Activated CD8-positive, alpha-beta memory T cell treated with anti-CD3 and anti-CD28 coated beads for 4 hours (primary cell): Measurements from ENCODE around the gene CNTNAP3B.
"Not testable (repeated sequence)": the region's sequence is repeated elsewhere in the genome, so short reads cannot be mapped to it uniquely, and the experiment has no call there.

Experiments used
- DNase-seq, 2 donors: peaks; one replicate each; pipeline ENCODE4 v3.0.0-alpha.2; 2020; ENCODE audit warnings: low read depth in 2 of 2

CNTNAP3B gene

DNA sequence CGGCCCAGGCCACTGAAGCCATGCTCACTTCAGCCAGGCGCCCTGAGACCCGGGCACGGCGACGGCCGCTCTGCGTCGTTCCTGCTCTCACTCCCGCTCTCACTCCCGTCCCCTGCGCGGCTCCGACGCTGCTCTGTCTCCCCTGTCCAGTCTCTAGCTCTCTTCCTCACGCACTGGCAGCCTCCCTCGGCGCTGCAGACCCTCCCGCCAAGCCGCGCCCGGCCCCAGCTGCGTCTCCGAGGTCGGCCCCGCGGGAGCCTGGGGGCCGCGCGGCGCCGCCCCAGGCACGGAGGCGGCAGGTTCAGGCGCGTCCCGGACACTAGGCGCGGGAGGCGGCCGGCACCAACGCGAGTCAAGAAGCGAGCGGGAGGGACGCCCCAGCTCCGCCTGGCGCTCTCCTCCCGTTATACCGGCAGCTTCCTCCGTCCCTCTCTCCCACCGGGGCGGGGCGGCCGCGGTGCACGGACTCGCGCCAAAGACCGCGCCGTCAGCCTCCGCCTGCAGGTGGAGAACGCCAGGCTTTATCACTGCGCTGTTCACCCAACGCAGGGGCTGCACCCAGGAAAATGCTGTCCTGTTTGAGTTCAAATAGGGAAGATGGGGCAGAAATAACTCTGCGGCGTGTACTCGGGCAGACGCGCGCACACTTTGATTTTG, at the start of gene CNTNAP3B:
TSS of gene CNTNAP3B (minus strand) at position 354 of the 657 bp plus-strand sequence. CDS start at position 22, 332 bp downstream.
- DNase-seq = not testable (repeated sequence)

DNA sequence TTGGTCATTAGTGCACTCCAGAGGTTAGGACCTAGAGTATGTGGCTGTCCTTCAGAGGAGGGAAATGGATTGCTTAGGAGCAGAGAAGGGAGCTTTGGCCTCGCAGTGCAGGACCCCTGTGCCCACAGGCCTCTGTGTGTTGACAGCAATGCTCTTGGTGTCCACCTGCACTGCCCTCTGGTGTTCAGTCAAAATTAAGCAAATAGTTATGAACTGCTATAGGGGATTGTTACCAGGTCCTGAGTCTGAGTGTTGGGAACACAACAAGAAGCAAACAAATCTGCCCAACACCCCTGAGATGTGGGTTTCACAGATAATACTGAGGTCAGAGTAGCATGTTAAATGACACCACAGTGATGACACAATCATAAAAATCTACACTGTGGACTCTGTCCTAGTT, 31.1 kb upstream of the CNTNAP3B start:
- DNase-seq = not testable (repeated sequence)

DNA sequence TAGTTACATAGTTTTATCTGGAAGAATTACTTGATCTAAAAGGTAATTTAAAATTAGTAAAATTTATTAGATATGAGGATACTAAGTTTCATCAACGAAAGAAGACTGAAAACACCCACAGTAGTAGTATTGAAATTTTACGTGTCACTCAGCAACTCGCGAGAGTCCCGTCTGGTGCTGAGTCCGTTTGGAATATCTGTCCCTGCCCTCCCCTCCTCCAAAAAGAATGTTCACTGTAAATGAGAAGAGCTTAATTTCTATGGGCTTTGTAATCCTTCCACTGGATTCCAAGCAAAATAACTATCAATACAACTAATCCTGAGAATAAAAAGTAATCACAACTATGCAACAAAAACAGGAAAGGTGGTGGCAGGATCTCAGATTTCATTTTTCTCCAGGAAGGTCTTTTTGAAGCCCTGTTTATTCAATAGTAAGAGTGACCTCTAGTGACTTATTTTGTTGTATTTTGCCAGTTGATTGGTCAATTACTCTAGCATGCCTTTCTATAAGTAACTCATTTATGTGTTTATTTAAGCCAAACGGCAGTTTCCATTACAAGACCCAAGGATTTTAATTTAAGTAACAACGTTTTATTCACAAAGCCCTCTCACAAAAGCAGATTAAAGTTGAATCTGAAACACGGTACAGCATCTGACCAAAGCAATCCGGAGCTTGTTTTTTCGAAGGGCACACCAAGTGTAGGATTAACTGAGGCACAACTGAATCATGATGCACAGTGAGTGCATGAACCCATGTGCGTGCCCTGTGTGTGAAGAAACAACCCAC, 2.0 kb downstream of the CNTNAP3B start:
- DNase-seq = not testable (repeated sequence)

DNA sequence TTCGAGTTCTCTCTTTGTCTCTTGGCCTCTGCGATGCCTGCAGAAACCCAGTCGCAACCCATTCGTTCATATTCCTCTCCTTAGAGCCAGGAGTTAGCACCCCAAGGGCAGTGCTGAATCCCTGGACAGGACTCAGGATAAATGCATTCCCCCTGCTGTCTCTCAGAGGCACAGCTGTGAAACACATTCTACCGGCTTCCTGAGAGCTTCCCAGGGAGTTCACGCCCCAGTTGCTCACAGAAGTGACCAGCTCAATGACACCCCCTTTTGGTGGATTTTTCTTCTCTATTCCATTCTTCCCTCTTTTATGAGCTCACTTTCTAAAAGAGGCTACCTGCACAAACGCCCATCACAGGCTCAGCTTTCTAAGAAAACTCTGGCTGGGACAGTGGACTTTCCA, 8.2 kb downstream of the CNTNAP3B start:
- not testable (repeated sequence) for DNase-seq

DNA sequence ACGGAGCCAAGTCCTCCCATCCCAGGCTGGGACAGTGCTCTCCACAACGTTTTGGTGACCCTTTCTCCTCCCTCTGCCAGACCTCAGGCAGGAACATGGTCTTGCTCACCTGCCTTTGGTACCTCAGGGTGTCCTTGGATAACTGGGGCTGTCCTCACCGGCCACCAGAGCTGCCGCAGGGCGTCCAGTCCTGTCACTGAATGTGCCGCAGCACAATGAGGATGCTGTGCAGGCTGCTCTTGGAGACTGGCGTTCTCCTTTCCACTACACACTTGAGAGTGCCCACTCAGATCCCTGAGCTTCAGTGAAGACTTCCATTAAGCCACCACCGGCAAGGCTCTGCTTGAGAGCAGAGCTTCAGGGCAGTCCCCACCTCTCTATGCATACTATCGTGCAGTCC, 33.3 kb downstream of the CNTNAP3B start:
- not testable (repeated sequence) for DNase-seq

DNA sequence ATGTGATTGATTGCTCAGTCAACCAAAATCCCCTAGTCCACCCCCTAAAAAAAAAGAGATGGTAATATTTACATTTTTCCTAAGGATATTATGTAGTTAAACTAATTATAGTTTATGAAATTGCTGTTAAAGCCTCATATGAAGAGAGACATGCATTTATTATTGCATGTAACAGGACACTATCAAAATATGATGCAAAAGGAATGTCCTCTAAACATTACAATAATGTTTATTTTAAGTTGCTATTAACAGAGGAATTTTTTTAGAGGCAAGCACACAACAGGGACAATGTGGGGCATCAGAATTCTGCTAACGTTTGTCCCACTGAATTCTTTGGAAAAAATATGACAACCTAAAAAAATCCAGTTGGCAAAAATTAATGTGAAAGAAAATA, 44.7 kb downstream of the CNTNAP3B start:
- not testable (repeated sequence) for DNase-seq

DNA sequence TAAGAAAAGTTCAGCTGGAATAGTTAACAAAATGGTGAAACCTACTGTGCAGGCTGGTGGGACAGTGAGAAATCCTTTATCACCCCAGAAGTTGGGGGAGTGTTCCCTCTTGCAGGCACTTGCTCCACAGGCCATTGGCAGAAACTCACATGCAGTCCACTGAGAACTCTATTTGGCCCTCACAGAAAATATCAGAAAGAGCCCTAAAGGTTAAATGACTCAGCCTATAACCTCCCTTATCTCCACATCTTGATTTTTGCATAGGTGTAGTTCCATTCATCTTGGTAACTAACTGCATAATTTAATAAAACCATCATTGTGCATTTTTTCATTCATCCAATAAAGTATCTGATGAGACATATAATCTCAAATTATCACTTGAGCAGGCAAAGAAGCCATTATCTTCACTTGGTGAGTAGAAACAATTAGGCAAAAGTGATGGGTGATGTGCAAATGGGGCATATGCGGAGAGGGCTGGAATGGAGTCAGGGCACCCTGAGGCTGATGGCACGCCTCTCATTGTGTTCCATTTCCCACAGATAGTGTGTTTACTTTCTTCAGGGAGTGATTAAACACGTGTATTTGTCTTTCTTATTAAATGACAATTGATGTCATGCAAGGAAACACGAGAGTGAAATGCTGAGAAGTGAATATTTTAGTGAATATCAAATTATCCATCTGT, 45.2 kb downstream of the CNTNAP3B start:
- DNase-seq = not testable (repeated sequence)

DNA sequence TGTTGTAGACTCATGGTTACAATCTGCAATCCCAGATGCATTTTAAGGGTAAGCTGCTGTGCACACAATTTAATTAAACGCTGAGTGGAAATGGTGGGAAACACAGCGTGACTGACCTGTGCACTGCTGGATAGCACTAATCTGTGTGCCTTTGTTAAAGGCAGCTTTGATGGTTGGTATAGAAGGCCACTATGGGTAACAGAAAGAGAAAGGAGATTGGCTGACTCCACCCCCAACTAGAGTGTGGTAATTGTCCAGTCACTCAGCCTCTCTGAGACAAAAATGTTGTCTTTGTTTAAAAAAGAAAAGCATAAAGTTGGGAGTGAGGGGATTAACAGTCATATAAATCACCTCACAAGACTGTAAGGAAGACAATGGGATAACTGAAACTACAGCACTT, 48.9 kb downstream of the CNTNAP3B start:
- not testable (repeated sequence) for DNase-seq

DNA sequence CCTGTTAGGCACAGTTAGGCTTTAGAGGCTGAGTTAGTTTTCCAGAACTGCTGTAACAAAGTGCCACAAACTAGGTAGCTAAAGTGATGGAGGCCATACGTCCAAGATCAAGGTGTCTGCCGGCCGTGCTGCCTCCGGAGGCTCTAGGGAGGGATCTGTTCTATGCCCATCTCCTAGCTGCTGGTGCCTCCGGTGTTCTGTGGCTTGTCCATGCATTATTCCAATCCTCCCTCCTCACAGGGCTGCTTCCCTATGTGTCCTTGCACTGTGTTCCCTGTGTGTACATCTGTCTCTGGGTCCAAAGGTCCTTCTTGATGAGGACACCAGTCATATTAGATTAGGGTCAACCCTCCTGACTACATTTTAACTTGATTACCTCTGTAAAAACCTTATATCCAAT, 54.4 kb downstream of the CNTNAP3B start:
- DNase-seq = not testable (repeated sequence)

DNA sequence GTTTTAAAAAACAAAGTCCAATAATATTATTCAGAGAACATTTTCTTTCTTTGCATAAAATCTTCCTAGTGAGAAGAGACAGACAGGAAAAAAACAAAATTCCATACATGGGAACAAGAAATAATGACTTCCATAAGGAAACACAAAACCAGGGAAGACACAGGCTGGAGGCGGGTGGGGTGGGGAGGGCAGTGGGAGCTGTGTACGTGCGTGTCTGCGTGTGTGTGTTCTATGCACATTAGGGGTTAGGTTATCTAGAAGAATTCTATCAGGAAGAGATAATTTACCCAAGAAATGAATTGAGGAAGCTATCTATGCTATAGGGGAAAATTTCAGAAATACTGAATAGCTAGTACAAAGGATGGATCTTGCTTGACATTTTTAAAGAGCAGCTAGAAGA, 58.2 kb downstream of the CNTNAP3B start:
- DNase-seq = not testable (repeated sequence)

DNA sequence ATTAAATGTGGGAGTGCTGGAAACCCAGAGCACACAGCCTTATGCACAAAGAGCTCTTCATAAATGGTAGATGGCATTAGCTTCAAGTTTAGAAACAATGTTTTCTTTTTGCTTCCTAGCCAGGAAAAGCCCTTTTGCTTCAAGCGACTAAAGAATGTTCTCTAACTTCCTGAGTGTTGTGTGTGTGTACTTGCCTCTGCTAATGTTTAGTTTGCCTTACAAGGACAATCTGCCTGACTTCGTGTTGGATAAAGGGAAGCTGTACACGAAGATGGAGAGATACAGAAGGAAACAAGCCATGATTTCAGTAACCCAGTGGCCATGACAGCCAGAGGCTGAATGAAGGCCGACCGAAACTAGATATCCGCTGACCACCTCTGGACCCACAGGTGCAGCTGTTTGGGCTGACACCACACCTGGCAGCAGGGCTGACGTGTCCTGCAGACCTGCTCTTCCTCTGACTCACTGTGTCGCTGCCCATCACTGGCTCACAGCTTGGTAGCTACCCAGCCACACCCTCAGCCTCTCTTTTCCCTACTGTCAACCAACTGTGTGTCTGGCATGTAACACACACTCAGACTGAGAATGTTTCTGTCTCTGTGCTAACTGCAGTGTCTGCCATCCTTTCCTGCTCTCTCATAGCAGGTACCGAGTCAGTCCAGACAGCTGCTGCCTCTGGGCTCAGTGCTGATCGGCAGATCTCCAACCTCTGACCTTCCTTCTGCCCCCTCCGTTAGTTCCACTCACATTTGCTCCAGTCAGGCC, 59.0 kb downstream of the CNTNAP3B start:
- DNase-seq = not testable (repeated sequence)

DNA sequence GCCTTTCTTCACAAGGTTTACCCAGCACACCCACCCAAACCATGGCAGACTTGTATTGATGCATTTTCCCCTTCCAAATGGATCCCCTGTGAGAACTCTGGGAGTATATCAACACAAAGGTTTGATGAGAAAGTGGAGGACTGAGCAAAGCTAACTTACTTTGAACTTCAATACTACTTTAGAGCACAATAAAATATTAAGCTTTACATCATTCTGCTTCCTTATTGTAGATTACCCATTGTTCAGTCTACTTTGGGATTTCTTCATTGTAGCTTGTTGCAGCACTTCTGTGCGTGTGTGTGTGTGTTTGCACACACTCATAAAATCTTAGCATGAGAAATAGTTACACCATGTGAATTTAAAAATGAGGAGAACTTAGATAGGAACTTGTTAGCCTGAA, 75.4 kb downstream of the CNTNAP3B start:
- DNase-seq = not testable (repeated sequence)

DNA sequence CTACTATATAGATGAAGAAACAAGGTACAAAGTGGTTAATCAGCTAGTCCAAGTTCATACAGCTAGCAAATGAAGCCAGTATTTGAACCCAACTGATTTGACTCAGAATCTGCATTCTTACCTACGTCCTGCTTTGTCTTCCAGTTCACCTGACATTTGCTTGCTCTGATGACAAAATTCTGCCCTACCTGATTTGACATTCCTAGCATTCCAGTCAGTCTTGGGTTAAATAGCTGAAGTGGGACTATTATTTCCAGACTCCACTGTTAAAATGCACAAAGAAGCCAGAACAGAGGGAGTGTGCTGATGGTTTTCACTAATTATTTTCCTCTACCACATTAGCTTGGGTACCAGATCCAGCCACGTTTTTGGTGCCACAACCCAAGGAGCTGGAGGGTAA, 78.5 kb downstream of the CNTNAP3B start:
- not testable (repeated sequence) for DNase-seq

DNA sequence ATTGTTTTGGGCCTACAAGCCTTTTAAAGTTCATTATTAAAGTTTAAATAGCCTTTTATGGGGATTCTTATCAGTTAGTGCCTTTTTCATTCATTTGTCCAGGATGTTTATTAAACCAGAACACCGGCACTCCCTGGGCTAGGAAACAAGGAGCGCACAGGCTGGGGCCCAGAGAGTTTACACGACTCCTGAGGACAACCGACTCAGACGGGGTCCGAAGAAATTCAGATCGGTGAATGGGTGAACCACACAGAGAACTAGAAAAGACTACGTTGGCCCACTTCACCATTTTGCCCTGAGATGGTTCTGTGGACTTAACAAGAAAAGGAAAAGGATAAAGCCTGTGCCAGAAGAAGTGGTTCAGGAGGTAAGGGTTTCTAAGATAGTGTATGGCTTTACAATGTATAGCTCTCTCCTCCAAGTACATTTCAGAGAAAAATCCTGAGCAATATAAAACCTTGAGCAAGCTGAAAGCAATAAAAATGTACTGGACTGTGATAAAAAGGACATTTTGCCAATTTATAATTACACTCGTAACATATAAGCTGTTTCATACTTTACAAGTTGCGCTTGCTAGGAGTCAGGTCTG, 84.7 kb downstream of the CNTNAP3B start:
- not testable (repeated sequence) for DNase-seq

DNA sequence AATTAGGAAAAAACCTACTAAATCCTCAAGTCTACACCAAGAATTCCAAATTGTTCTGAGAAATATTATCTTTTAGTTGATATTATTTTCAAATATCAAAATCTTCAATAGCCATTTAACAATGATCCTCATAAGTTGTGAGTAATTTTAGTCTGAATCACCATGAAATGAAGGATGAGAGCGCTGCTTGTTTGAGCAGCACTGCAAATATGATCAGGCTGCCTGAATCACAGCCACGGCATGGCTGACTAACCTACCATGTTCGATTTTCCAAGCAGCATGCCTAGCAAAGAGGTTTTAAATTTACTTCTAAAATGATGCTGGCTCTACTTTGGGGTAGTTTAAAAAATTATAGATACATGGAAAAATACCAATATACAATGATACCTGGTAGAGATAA, 95.7 kb downstream of the CNTNAP3B start:
- not testable (repeated sequence) for DNase-seq

DNA sequence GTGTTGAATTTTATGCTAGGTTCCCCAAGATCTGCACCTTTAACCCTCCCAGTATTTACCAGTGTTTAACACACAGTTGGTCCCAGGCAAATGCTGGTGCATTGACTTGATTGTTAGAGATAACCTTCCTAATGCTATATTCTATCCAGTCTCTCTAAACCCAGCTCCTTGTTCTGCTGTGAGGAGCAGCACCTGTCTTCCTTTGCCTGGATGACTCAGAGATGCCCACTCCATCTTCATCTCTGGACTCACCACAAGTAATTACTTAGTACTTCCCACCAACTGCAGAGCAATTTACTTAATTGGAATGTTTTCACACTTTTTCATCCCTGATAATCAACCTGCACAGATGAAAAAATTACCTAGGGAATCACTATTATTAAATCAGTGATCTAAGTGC, 108.6 kb downstream of the CNTNAP3B start:
- not testable (repeated sequence) for DNase-seq

DNA sequence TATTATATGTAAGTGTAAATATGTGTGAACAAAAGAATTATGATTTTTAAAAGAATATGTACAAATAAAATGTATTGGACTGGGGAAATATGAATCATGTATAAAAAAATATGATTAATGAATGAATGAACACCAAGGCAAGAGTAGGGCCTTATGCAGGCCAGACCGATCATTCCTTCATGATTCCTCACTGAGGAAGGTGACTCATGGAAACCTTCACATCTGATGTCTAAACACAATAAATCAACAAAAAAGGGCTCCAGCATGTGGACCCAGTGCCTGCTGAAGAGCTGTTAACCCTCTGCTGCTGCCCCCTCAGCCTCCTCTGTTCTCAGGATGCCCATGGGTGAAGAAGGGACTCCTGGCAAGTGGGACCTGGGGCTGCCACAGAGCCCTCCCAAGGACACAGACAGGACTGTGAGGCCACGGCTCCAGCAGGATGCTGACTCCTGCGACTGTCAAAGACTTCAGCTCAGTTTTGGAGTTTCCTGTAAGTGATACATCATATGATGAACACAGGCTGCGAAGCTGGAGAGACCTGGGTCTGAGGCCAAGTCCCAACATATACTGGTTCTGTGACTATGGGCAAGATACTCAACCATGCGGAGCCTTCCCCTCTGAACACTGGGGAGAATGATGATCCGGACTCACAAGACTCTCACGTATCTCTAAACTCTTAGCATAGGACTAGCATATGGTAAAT, 110.9 kb downstream of the CNTNAP3B start:
- DNase-seq = not testable (repeated sequence)

DNA sequence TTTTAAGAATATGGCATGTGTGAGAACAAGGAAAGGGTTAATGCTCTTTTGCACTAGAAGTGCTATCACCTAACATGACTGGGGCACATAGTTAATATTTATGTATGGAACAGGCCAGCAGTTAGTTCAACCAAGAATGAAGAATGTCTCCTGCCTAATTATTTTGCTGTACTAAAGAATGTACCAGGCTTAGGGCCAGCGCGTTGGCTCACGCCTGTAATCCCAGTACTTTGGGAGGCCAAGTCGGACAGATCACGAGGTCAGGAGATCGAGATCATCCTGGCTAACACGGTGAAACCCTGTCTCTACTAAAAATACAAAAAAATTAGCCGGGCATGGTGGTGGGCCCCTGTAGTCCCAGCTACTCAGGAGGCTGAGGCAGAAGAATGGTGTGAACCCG, 114.9 kb downstream of the CNTNAP3B start:
- DNase-seq = not testable (repeated sequence)

DNA sequence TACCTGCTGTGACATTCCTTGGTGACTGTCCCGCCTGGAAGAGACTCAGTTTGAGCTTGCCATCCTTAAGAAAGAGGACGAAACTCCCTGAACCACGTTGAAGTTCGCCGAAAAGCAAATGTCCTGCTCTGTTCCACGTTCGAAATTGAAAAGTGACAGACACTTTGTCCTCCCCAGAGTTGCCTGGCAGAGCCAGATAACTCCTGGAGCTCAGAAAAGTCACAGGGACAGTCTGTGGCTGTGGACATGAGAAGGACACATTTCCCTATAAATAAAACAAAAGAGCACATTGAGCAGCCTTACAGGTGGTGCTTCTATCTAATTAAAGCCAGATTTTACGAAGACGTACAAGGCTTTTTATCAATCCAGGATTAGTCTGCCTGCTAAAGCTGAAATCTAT, 137.6 kb downstream of the CNTNAP3B start:
- not testable (repeated sequence) for DNase-seq

DNA sequence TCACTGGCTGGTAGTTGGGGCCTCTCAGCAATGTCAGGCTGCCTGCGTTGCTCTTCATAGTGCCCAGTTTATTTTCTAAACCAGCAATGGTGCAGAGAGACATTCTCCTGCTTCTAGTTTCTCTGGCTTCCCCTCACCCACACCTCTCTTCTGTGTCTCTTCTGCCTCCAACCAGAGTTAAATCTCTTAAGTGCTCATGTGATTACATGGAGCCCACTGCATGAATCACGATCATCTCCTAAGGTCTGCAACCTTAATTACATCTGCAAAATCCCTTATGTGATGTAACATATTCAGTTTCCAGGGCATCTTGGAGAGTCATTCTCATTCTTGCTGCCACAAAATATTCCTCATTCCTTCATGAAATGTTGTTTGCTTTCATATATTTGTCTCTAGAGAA, 149.0 kb downstream of the CNTNAP3B start:
- not testable (repeated sequence) for DNase-seq
